GM23248 (cell line): ENCODE measurements around the gene HMG20A. TPM values are rescaled to one million over a fixed set of nuclear protein-coding genes. Genes with fewer than 3 reads are reported as not detected.

Experiments used
- DNase-seq: peaks from one replicate; pipeline ENCODE4 v3.0.0-alpha.2; 2015
- H2AFZ ChIP-seq: fragments of 200-600 bp; sonication (generic); 2 replicates; pipeline ENCODE4 v1.6.1; 2016; ENCODE audit warnings: antibody characterized with exemption
- H3F3A ChIP-seq: fragments of 200-600 bp; sonication (generic); 2 replicates; pipeline ENCODE4 v1.6.1; 2016; ENCODE audit warnings: mild to moderate bottlenecking, antibody characterized with exemption, mixed run types; ENCODE audit not compliant: insufficient read depth
- H3K27ac ChIP-seq: fragments of 200-600 bp; sonication (generic); 2 replicates; pipeline ENCODE4 v1.5.1; 2016; ENCODE audit warnings: mild to moderate bottlenecking
- H3K27me3 ChIP-seq: fragments of 200-600 bp; sonication (generic); replicated peaks from 2 replicates; pipeline ENCODE4 v1.6.1; 2016; ENCODE audit warnings: mild to moderate bottlenecking; ENCODE audit not compliant: insufficient read depth
- H3K36me3 ChIP-seq: fragments of 200-600 bp; sonication (generic); 2 replicates; pipeline ENCODE4 v1.6.1; 2016; ENCODE audit warnings: low read depth, mild to moderate bottlenecking
- H3K4me1 ChIP-seq: fragments of 200-600 bp; sonication (generic); 2 replicates; pipeline ENCODE4 v1.6.1; 2016; ENCODE audit warnings: mild to moderate bottlenecking; ENCODE audit not compliant: insufficient read depth
- H3K4me2 ChIP-seq: fragments of 200-600 bp; sonication (generic); one replicate; pipeline ENCODE4 v1.6.1; 2016; ENCODE audit warnings: mild to moderate bottlenecking; ENCODE audit not compliant: unreplicated experiment
- H3K4me3 ChIP-seq: fragments of 200-600 bp; sonication (generic); 2 replicates; pipeline ENCODE4 v1.5.1; 2016; ENCODE audit warnings: mild to moderate bottlenecking
- H3K79me2 ChIP-seq: fragments of 200-600 bp; sonication (generic); 2 replicates; pipeline ENCODE4 v1.6.1; 2016; ENCODE audit warnings: mild to moderate bottlenecking; ENCODE audit not compliant: insufficient read depth
- H3K9ac ChIP-seq: fragments of 200-600 bp; sonication (generic); 2 replicates; pipeline ENCODE4 v1.6.1; 2016; ENCODE audit warnings: mild to moderate bottlenecking
- H3K9me2 ChIP-seq: fragments of 200-600 bp; sonication (generic); 2 replicates; pipeline ENCODE4 v1.6.1; 2016; ENCODE audit warnings: mixed run types, mild to moderate bottlenecking, moderate library complexity; ENCODE audit not compliant: insufficient read depth
- H3K9me3 ChIP-seq: fragments of 200-600 bp; sonication (generic); one replicate; pipeline ENCODE4 v1.6.1; 2017; ENCODE audit warnings: low read depth
- H4K20me1 ChIP-seq: fragments of 200-600 bp; sonication (generic); 2 replicates; pipeline ENCODE4 v1.6.0; 2016; ENCODE audit not compliant: insufficient read depth
- EZH2 ChIP-seq: fragments of 200-600 bp; sonication (generic); IDR thresholded peaks from 2 replicates; pipeline ENCODE4 v1.6.1; 2018; ENCODE audit warnings: antibody characterized with exemption, mild to moderate bottlenecking; ENCODE audit not compliant: insufficient read depth, poor library complexity, severe bottlenecking
- EZH2phosphoT487 ChIP-seq: fragments of 200-600 bp; sonication (generic); IDR thresholded peaks from 2 replicates; pipeline ENCODE4 v1.6.1; 2018; ENCODE audit warnings: antibody characterized with exemption, moderate library complexity, mild to moderate bottlenecking, low read depth; ENCODE audit not compliant: insufficient read depth
- WGBS, 2 experiments: methylation state at CpG; one replicate each; pipeline ENCODE4 v1.1.6; 2015 to 2017; ENCODE audit warnings: low lambda C conversion rate in 2 of 2, low coverage in 1 of 2; ENCODE audit errors: missing lambda C conversion rate in 2 of 2; 5-methylcytosine and 5-hydroxymethylcytosine counted together
- in situ Hi-C: fragments of 300-500 bp; cut with MboI; formaldehyde crosslinking; loops from 2 replicates; pipeline ENCODE4 v1.15.0; 2020
- polyA plus RNA-seq: library from polyadenylated mRNA; unstranded; fragments of >200 nt; fragmentation: Nextera tagmentation; extraction: Ambion mirVana; gene quantifications from 2 replicates; pipeline ENCODE4 v1.2.1, GENCODE V29; 2016
- total RNA-seq: library from RNA; depleted of rRNA; stranded (reverse); fragments of >200 nt; shearing (Covaris generic); gene quantifications from 2 replicates; pipeline ENCODE4 v1.2.3, GENCODE V29; 2014

Gene HMG20A
- total and polyA plus RNA-seq, 2 experiments from 2014 or later, result 15.1 to 25.1 TPM

- Histone ChIP-seq H3K79me2 (peaks cover 95% of the 10 kb centered on the region), H3K27me3 (no peaks in the 10 kb centered on the region), H3K4me2 (no peak overlapping the region), H3K27ac (no peak overlapping the region), H2AFZ (no peak overlapping the region), H3K9me3 (no peaks in the 10 kb centered on the region), H3K9ac (no peak overlapping the region), H3K4me1 (peaks cover 41% of the 10 kb centered on the region), H3K4me3 (no peak overlapping the region), H3K9me2 (no peaks in the 10 kb centered on the region), H3K36me3 (no peaks in the 10 kb centered on the region), H4K20me1 (peaks cover 27% of the 10 kb centered on the region; the same call in 1 of the 2 replicates), H3F3A (peaks cover 33% of the 10 kb centered on the region)
- no peak for TF ChIP-seq EZH2
- TF ChIP-seq EZH2phosphoT487, result no peak
- 94 to 96% methylated on average over 2 of the region's 2 CpGs for WGBS, 2 experiments
- in situ Hi-C loops, result no loop called here
- DNase-seq, result no peak
Observed at GRCh38 chr15:77414789-77415442, 5.8 kb upstream of the HMG20A start.

- DNase-seq, result no peak
- peak overlapping the region; percentile 53 for H3K27ac ChIP-seq
- peak overlapping the region; percentile 67 for H3K4me2 ChIP-seq
- peaks cover 41% of the 10 kb centered on the region for H3K4me1 ChIP-seq
- no peak overlapping the region for H3K9ac ChIP-seq
- peak overlapping the region; percentile 51; the same call in 1 of the 2 replicates for H3K4me3 ChIP-seq
- peaks cover 26% of the 10 kb centered on the region; the same call in 1 of the 2 replicates for H4K20me1 ChIP-seq
- H3K79me2 ChIP-seq, result peaks cover 88% of the 10 kb centered on the region
- no peak for TF ChIP-seq EZH2phosphoT487
- H3K27me3 ChIP-seq, result no peaks in the 10 kb centered on the region
- peaks cover 33% of the 10 kb centered on the region for H3F3A ChIP-seq
- in situ Hi-C loops, result no loop called here
- no peaks in the 10 kb centered on the region for H3K9me2 ChIP-seq
- H3K36me3 ChIP-seq, result no peaks in the 10 kb centered on the region
- no peaks in the 10 kb centered on the region for H3K9me3 ChIP-seq
- WGBS, 2 experiments, result 85 to 86% methylated on average over 4 of the region's 4 CpGs
- no peak overlapping the region for H2AFZ ChIP-seq
Observed at GRCh38 chr15:77415450-77416147, 5.1 kb upstream of the HMG20A start.

- in situ Hi-C loops, result no loop called here
- peak; percentile 82 for DNase-seq
- peaks cover 41% of the 10 kb centered on the region for H3K4me1 ChIP-seq
- no peaks in the 10 kb centered on the region for H3K36me3 ChIP-seq
- peak overlapping the region; percentile 53 for H3K27ac ChIP-seq
- WGBS, 2 experiments, result 6 to 9% methylated on average over 2 of the region's 2 CpGs
- peak overlapping the region; percentile 51 for H3K4me3 ChIP-seq
- H4K20me1 ChIP-seq, result peaks cover 21% of the 10 kb centered on the region; the same call in 1 of the 2 replicates
- no peak overlapping the region for H3K9ac ChIP-seq
- H3K4me2 ChIP-seq, result peak overlapping the region; percentile 67
- H3K27me3 ChIP-seq, result no peaks in the 10 kb centered on the region
- no peak overlapping the region for H2AFZ ChIP-seq
- no peaks in the 10 kb centered on the region for H3K9me3 ChIP-seq
- peaks cover 87% of the 10 kb centered on the region for H3K79me2 ChIP-seq
- TF ChIP-seq EZH2phosphoT487 (no peak), EZH2 (no peak)
- no peaks in the 10 kb centered on the region for H3K9me2 ChIP-seq
- H3F3A ChIP-seq, result peaks cover 33% of the 10 kb centered on the region
Observed at GRCh38 chr15:77416148-77416455, 4.6 kb upstream of the HMG20A start.

- peaks cover 47% of the 10 kb centered on the region for H3K4me1 ChIP-seq
- H4K20me1 ChIP-seq, result peaks cover 19% of the 10 kb centered on the region; the same call in 1 of the 2 replicates
- H3K79me2 ChIP-seq, result peaks cover 87% of the 10 kb centered on the region
- WGBS, 2 experiments, result 56 to 57% methylated on average over 1 of the region's 1 CpG
- TF ChIP-seq EZH2phosphoT487 (no peak), EZH2 (no peak)
- peaks cover 33% of the 10 kb centered on the region for H3F3A ChIP-seq
- no peaks in the 10 kb centered on the region for H3K36me3 ChIP-seq
- no peaks in the 10 kb centered on the region for H3K27me3 ChIP-seq
- in situ Hi-C loops, result no loop called here
- peak overlapping the region; percentile 33 for H3K4me3 ChIP-seq
- H3K9me3 ChIP-seq, result no peaks in the 10 kb centered on the region
- peak overlapping the region; percentile 67 for H3K4me2 ChIP-seq
- H3K27ac ChIP-seq, result no peak overlapping the region
- no peak overlapping the region for H2AFZ ChIP-seq
- H3K9me2 ChIP-seq, result no peaks in the 10 kb centered on the region
- peak; percentile 5 for DNase-seq
- no peak overlapping the region for H3K9ac ChIP-seq
Observed at GRCh38 chr15:77416954-77417353, 3.7 kb upstream of the HMG20A start.
